ENCODE data around the gene SNTG2. TPM values are rescaled to one million over a fixed set of nuclear protein-coding genes. Genes with fewer than 3 reads are reported as not detected.

SNTG2 gene
- total RNA-seq, 1 experiment from 2014 or later, result not detected

DNA sequence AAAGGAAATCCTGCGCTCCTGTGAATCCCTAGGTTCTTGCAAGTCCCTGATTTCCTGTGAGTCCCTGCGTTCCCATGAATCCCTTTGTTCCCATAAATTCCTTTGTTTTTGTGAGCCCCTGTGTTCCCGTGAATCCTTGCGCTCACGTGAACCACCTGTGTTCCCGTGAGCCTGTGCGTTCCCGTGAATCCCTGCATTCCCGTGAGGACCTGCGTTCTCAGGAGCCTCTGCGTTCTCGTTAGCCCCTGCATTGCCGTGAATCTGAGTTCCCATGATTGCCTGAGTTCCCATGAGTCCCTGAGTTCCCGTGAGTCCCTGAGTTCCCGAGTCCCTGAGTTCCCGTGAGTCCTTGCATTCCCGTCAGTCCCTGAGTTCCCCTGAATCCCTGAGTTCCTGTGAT is 71.5 kb downstream of the SNTG2 start:
- Histone ChIP-seq H3K27me3 (no peaks in the 10 kb centered on the region), H3K4me3 (no peak overlapping the region), H3K9me3 (replicated peaks) (no peaks in the 10 kb centered on the region), H3K4me1 (no peaks in the 10 kb centered on the region), H3K27ac (no peak overlapping the region), H3K36me3 (no peaks in the 10 kb centered on the region)
- no peak for DNase-seq

GRCh38 chr2:1024981-1025380 is 74.3 kb downstream of the SNTG2 start:
- Histone ChIP-seq H3K27ac (no peak overlapping the region), H3K9me3 (replicated peaks) (no peaks in the 10 kb centered on the region), H3K4me1 (no peaks in the 10 kb centered on the region), H3K36me3 (no peaks in the 10 kb centered on the region), H3K4me3 (no peak overlapping the region), H3K27me3 (no peaks in the 10 kb centered on the region)
- DNase-seq, result no peak

- H3K27me3 ChIP-seq, result no peaks in the 10 kb centered on the region
- DNase-seq, result no peak
- H3K9me3 ChIP-seq (replicated peaks), result no peaks in the 10 kb centered on the region
- H3K4me1 ChIP-seq, result no peaks in the 10 kb centered on the region
- no peak overlapping the region for H3K4me3 ChIP-seq
- no peak overlapping the region for H3K27ac ChIP-seq
- H3K36me3 ChIP-seq, result no peaks in the 10 kb centered on the region
Observed at GRCh38 chr2:1026141-1026540, 75.5 kb downstream of the SNTG2 start.

- H3K4me3 ChIP-seq, result no peak overlapping the region
- no peak for DNase-seq
- H3K4me1 ChIP-seq, result no peaks in the 10 kb centered on the region
Observed at GRCh38 chr2:1028831-1029230, 78.2 kb downstream of the SNTG2 start.

GRCh38 chr2:1032030-1032429 is 81.4 kb downstream of the SNTG2 start:
- H3K4me1 ChIP-seq, result no peaks in the 10 kb centered on the region
- H3K27me3 ChIP-seq, result no peaks in the 10 kb centered on the region
- H3K36me3 ChIP-seq, result no peaks in the 10 kb centered on the region
- DNase-seq, result no peak
- no peak overlapping the region for H3K4me3 ChIP-seq
- H3K27ac ChIP-seq, result no peak overlapping the region
- H3K9me3 ChIP-seq (replicated peaks), result no peaks in the 10 kb centered on the region

More at GRCh38 chr2:1028831-1029230, 78.2 kb downstream of the SNTG2 start:
- no peaks in the 10 kb centered on the region for H3K36me3 ChIP-seq
- H3K27me3 ChIP-seq, result no peaks in the 10 kb centered on the region
- H3K9me3 ChIP-seq (replicated peaks), result no peaks in the 10 kb centered on the region
- H3K27ac ChIP-seq, result no peak overlapping the region

- H3K27ac ChIP-seq, result no peak overlapping the region
- no peaks in the 10 kb centered on the region for H3K36me3 ChIP-seq
- DNase-seq, result no peak
- H3K27me3 ChIP-seq, result 0 out of 2 replicates have a peak, but pooled peaks cover 3% of the 10 kb centered on the region
- no peaks in the 10 kb centered on the region for H3K9me3 ChIP-seq (replicated peaks)
- no peaks in the 10 kb centered on the region for H3K4me1 ChIP-seq
- H3K4me3 ChIP-seq, result no peak overlapping the region
Observed at GRCh38 chr2:1033069-1033468, 82.4 kb downstream of the SNTG2 start.

GRCh38 chr2:1037066-1037465 is 86.4 kb downstream of the SNTG2 start:
- Histone ChIP-seq H3K4me1 (no peaks in the 10 kb centered on the region), H3K36me3 (no peaks in the 10 kb centered on the region), H3K27me3 (0 out of 2 replicates have a peak, but pooled peaks cover 4% of the 10 kb centered on the region), H3K9me3 (replicated peaks) (no peaks in the 10 kb centered on the region), H3K4me3 (no peak overlapping the region), H3K27ac (no peak overlapping the region)
- no peak for DNase-seq

GRCh38 chr2:1039549-1039948 is 88.9 kb downstream of the SNTG2 start:
- no peaks in the 10 kb centered on the region for H3K36me3 ChIP-seq
- no peaks in the 10 kb centered on the region for H3K9me3 ChIP-seq (replicated peaks)
- 0 out of 2 replicates have a peak, but pooled peaks cover 4% of the 10 kb centered on the region for H3K27me3 ChIP-seq
- no peak overlapping the region for H3K27ac ChIP-seq
- H3K4me3 ChIP-seq, result no peak overlapping the region
- DNase-seq, result no peak
- no peaks in the 10 kb centered on the region for H3K4me1 ChIP-seq

GRCh38 chr2:1041012-1041805 is 90.6 kb downstream of the SNTG2 start:
- H3K9me3 ChIP-seq (replicated peaks), result no peaks in the 10 kb centered on the region
- 0 out of 2 replicates have a peak, but pooled peaks cover 4% of the 10 kb centered on the region for H3K27me3 ChIP-seq
- no peaks in the 10 kb centered on the region for H3K36me3 ChIP-seq

GRCh38 chr2:1045109-1045508 is 94.5 kb downstream of the SNTG2 start:
- no peak overlapping the region for H3K27ac ChIP-seq
- H3K27me3 ChIP-seq, result no peaks in the 10 kb centered on the region
- no peaks in the 10 kb centered on the region for H3K4me1 ChIP-seq
- H3K4me3 ChIP-seq, result no peak overlapping the region
- DNase-seq, result no peak
- H3K36me3 ChIP-seq, result no peaks in the 10 kb centered on the region
- H3K9me3 ChIP-seq (replicated peaks), result no peaks in the 10 kb centered on the region

More at GRCh38 chr2:1041012-1041805, 90.6 kb downstream of the SNTG2 start:
- DNase-seq, result no peak
- Histone ChIP-seq H3K4me1 (no peaks in the 10 kb centered on the region), H3K27ac (no peak overlapping the region), H3K4me3 (no peak overlapping the region)

DNA sequence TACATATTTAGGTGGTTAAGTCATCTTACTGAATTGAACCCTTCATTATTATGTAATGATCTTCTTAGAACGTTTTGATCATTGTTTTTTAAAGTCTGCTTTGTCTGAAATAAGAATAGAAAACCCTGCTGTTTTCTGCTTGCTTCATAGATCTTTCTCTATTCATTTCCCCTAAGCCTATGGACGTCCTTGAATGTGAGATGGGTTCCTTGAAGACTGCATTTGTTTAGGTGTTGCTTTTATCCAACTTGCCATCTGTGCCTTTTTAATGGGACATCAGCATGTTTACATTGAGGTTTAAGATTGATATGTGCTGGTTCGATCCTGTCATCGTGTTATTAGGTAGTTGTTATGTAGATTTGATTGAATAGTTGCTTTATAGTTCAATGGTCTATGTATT is 95.4 kb downstream of the SNTG2 start:
- Histone ChIP-seq H3K4me3 (no peak overlapping the region), H3K4me1 (no peaks in the 10 kb centered on the region), H3K9me3 (replicated peaks) (no peaks in the 10 kb centered on the region), H3K27ac (no peak overlapping the region), H3K36me3 (no peaks in the 10 kb centered on the region), H3K27me3 (no peaks in the 10 kb centered on the region)
- no peak for DNase-seq

- Histone ChIP-seq H3K4me3 (no peak overlapping the region), H3K36me3 (no peaks in the 10 kb centered on the region), H3K27me3 (no peaks in the 10 kb centered on the region), H3K9me3 (replicated peaks) (no peaks in the 10 kb centered on the region), H3K27ac (no peak overlapping the region), H3K4me1 (no peaks in the 10 kb centered on the region)
- peak in 1 of 2 experiments; percentile 49 for DNase-seq
Observed at GRCh38 chr2:1047485-1047884, 96.8 kb downstream of the SNTG2 start.

- H3K27ac ChIP-seq, result no peak overlapping the region
- no peak overlapping the region for H3K4me3 ChIP-seq
- no peaks in the 10 kb centered on the region for H3K36me3 ChIP-seq
- H3K4me1 ChIP-seq, result no peaks in the 10 kb centered on the region
- no peak for DNase-seq
- no peaks in the 10 kb centered on the region for H3K9me3 ChIP-seq (replicated peaks)
- H3K27me3 ChIP-seq, result no peaks in the 10 kb centered on the region
Observed at GRCh38 chr2:1049691-1050090, 99.0 kb downstream of the SNTG2 start.

GRCh38 chr2:1051075-1051474 is 100.4 kb downstream of the SNTG2 start:
- Histone ChIP-seq H3K36me3 (no peaks in the 10 kb centered on the region), H3K4me3 (no peak overlapping the region), H3K27me3 (no peaks in the 10 kb centered on the region), H3K9me3 (replicated peaks) (no peaks in the 10 kb centered on the region), H3K4me1 (peaks cover 6% of the 10 kb centered on the region; the same call in 1 of the 2 replicates), H3K27ac (no peak overlapping the region)
- no peak for DNase-seq

- Histone ChIP-seq H3K27me3 (no peaks in the 10 kb centered on the region), H3K4me3 (no peak overlapping the region), H3K4me1 (peaks cover 6% of the 10 kb centered on the region; the same call in 1 of the 2 replicates), H3K9me3 (replicated peaks) (no peaks in the 10 kb centered on the region), H3K36me3 (no peaks in the 10 kb centered on the region), H3K27ac (no peak overlapping the region)
- DNase-seq, result no peak
Observed at GRCh38 chr2:1052771-1053191, 102.1 kb downstream of the SNTG2 start.

DNA sequence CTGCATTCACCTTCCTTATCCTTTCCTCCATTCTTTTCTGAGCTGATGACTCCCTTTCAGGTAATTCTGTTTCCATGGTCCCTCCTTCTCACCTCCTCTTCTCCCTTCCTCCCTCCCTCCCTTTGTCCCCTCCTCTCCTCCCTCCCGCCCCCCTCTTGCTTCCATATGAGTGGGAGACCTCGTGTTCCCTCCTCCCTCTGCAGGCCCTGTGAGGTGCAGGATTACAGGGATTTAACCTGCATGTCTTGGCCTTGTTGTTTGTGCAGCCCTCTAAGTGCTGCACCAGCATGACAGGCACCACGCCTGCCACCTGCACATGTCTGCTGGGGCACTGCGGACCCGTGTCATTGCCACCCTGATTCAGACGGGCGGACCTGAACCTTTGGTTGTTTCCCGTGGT is 103.1 kb downstream of the SNTG2 start:
- Histone ChIP-seq H3K4me1 (peaks cover 6% of the 10 kb centered on the region; the same call in 1 of the 2 replicates), H3K36me3 (no peaks in the 10 kb centered on the region), H3K27me3 (no peaks in the 10 kb centered on the region), H3K27ac (no peak overlapping the region), H3K4me3 (no peak overlapping the region), H3K9me3 (replicated peaks) (no peaks in the 10 kb centered on the region)
- DNase-seq, result no peak
